HG03045 (cell line): ENCODE results near the gene SNAI3.

Experiments
- ATAC-seq: cut with Tn5 transposase; IDR thresholded peaks from one replicate; pipeline ENCODE4 v1.9.1; 2021; ENCODE audit warnings: mild to moderate bottlenecking, moderate library complexity; ENCODE audit not compliant: unreplicated experiment

The SNAI3 gene

DNA sequence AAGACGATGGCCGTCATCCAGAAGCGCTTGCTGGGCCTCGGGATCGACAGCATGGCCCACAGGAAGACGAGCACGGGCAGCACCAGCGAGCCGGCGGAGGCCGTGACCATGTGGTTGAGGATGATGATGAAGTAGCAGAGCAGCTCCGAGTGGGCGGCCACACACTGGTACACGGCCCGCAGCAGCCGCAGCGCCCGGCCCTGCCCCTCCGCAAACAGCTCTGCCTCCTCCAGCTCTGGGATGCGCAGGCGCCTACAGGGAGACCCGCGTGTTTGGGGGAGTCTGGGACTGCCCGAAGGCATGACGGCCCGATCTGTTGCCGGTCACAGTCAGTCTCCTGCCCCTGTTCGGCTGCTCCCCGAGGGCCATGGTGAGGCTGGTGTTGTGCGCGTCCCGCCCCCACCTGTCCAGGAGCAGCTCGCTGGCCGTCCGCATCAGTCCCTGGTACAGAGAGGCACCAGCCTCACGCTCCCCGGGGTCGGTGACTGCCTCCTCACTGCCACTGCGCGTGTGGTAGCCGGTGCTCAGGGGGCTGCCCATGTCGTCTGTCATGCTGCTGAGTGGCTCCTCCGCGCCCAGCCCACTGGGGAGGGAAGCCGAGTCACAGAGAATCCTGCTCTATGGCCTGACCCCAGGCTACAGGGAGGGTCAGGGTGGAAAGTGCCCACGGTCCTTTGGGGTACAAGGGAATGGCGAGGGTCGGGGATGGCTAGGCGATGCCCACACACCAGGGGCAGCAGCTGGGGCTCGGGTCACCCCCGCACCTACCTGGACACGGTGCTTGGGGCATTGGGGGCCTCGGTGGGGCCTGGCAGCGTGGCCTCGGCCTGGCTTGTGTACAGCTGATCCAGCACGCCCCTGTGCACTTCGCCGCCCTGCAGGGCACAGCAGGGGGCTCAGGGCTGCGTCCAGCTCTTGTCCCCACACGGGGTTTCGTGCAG lies 35.8 kb upstream of the SNAI3 start:
- no peak for ATAC-seq

DNA sequence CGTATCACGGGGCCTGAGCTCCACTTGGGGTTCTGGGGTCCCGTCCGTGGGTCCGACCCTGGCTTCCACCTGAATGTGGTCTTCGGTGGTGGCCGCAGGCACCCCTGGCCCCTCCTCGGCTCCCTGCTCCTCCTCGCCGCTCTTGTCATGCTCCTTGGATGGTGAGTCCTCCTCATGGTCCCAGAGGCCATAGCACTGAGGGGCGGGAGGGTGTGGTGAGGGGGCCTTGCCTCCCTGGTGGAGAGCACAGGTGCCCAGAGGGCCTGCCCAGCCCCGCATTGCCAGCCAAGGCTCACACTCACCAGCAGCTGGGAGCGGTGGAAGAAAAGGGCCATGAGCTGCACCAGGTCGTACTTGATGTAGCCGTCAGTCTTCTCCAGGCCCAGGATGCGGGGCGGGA lies 34.9 kb upstream of the SNAI3 start:
- no peak for ATAC-seq

DNA sequence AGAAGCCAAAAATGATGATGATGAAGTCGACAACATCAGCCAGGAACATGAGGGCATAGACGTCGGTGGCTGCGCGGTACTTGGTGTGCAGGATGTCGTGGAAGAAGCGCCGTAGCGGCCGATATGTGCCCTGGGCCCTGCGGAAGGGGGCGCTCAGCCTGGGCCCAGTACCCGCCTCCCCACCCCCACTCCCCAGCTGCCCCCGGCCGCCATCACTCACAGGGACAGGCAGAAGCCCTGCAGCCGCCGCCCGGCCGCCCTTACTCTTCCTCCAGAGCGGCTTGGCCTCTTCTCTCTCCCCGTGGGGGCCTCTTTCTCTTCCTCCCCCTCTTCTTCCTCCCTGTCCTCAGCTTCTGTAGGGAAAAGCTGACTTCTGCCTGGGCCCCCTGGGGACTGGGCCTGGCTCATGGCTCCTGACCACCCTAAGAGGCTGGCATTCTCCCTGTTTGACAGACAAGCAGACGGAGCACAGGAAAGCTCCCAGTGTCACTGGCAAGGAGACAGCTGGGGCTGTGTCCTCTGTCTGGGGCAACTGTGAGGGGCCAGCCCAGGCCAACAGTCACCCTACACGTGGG lies 34.2 kb upstream of the SNAI3 start:
- ATAC-seq = no peak

DNA sequence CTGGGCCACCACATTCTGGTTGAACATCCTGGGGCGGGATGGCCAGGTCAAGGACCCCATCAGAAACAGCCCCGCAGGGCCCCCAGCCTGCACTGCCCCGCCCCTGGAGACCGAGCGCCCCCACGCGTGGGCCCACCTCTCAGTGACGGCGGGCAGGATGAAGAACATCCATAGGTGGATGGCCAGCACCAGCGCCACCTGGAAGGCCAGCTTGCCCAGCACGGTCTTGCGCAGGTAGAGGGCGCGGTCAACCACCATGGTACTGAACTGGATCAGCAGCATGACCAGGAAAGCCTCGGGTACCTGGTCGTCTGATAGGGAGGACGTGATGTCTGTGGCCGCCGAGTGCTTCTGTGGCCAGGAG lies 33.6 kb upstream of the SNAI3 start:
- no peak for ATAC-seq

DNA sequence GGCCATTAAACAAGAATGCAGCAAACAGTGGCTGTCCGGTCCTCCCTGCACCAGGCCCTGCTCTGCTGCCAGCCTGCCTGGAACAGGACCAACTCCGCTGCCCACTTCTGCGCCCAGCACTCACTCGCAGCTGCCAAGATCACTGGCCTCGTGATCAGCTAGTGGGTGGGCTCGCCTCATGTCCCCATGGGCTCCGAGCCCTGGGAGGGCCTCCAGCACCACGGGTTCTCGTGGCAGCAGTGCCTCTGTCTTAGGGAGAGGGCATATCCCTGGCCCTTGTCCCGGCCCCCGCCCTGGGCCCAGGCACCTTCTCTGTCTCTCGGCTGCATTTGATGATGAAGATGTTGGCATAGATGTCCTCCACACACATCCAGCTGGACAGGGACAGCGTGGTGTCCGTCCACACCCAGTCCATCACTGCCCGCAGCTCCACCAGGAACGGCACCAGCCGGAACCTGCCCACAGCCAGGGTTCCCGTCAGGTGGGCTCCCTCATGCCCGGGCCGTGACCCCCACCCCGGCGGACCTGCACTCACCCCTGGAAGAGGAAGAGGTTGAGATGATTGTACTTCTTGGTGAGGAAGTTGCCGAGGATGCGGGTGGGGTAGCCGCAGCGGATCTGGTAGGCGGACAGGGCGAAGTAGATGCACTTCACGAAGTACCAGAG lies 33.1 kb upstream of the SNAI3 start:
- no peak for ATAC-seq

DNA sequence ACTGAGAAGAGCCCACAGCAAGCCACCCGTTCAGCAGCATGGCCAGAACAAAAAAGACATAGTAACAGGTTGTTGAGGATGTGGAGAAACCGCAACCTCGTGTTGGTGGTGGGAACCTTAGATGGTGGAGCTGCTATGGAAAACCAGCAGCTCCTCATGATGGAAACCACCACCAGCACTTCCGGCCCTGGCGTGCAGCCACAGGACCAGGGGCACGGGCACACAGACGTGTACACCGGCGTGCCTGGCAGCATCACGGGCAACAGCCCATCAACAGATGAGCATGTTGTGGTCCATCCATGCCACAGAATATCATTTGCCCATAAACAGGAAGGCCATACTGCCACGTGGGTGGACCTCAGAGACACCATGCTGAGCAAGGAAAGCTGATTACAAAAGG lies 31.9 kb upstream of the SNAI3 start:
- no peak for ATAC-seq

DNA sequence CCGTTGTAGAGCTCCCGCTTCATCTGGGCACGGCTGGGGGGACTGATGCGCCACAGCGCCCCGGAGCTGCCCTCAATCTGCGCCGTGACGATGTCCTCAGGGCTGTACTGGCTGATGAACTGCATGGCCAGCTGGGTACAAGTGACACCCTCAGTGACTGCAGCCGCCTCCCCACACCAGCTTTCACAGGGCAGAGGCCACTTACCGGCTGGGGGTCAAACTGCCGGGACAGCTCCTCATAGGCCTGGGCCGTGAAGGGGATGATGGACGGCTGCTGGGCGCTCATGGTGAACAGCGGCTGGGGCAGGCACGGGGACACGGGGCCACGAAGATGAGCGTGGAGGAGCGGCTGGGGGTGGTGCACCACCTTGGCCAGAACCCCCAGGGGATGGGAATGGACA lies 30.3 kb upstream of the SNAI3 start:
- no peak for ATAC-seq

DNA sequence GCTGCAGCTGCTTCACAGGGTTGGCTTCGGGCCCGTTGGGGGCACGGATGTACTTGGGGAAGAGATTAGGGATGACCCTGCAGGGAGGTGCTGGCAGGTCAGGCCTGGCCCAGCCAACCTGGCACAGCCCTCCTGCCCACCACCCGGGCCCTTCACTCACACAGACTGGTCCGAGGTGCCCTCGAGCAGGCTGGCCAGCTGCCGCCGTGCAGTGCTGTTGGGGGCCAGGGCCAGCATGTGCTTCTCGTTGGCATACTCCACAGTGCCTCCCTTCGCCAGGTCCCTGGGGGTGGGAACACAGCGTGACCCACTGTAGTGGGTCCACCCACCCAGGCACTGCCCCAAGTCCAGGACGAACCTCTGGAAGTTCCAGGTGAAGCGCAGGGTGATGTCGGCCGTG lies 29.9 kb upstream of the SNAI3 start:
- no peak for ATAC-seq

DNA sequence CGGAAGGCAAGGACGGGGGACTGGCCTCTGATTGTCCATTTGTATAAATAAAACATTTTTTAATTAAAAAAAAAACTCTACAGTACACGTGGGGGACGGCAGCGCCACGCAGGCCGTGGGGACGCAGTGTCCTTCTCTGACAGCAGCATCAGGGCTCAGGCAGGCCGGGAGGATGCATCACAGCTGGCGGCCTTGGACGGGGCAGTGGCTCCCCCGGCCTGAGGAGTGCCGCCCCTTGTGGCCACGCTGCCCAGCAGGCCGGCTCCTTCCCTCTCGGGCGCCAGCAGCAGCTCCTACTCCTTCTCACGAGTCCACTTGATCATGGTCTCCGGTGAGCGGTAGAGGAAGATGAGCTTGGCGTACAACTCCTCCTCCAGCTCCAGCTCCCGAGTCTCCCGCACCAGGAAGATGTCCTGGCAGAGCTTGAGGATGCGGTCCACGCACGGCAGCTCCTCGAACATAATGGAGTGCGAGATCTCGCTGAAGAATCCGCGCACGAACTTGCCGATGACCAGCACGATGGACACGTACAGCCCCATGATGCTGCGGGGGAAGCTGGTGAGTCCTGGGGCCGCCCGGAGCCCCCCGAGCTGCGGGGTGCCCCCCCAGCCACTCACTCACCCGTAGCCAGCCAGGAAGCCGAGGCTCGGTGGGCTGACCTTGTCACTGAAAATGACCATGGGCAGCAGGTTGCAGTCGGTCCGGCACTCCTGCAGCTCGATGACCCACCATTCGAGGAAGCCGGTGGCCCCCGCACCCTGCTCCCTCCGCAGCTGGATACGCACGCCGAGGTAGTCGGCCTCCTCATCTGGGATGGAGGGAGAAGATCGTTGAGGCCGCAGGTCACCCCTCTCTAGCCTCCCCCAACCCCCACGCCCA lies 29.2 kb upstream of the SNAI3 start:
- no peak for ATAC-seq

DNA sequence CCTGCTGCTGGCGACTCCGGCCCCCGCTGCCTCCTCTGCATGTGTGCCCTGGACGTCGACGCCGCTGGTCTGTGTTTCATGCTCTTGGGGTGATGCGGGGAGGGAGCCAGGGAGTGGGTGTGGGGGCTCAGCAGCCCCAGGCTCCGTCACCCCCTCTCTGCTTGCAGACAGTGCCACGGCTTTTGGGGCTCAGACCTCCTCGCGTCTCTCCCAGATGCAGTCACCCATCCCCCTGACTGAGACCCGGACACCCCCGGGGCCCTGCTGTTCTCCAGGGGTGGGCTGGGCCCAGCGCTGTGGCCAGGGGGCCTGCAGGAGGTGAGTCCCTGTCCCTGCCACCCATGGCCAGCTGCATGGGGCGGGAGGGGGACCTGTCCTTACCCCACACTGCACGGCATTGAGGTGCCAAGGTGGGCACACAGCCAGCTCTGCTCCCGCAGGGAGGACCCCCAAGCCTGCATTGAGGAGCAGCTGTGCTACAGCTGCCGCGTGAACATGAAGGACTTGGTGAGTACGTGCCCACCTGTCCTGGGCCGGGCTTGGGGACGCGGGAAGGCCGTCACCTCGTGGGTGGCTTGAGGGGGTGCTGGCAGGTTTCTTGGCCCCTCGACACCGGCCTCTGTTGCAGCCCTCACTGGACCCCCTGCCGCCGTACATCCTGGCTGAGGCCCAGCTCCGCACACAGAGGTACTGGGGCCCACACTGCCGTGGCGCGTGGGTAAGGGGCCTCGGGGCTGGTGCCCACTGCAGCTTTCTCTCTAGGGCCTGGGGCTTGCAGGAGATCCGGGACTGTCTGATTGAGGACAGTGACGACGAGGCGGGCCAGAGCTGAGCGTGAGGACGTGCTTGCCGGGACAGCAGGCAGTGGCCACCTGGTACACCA lies 28.4 kb upstream of the SNAI3 start:
- no peak for ATAC-seq

DNA sequence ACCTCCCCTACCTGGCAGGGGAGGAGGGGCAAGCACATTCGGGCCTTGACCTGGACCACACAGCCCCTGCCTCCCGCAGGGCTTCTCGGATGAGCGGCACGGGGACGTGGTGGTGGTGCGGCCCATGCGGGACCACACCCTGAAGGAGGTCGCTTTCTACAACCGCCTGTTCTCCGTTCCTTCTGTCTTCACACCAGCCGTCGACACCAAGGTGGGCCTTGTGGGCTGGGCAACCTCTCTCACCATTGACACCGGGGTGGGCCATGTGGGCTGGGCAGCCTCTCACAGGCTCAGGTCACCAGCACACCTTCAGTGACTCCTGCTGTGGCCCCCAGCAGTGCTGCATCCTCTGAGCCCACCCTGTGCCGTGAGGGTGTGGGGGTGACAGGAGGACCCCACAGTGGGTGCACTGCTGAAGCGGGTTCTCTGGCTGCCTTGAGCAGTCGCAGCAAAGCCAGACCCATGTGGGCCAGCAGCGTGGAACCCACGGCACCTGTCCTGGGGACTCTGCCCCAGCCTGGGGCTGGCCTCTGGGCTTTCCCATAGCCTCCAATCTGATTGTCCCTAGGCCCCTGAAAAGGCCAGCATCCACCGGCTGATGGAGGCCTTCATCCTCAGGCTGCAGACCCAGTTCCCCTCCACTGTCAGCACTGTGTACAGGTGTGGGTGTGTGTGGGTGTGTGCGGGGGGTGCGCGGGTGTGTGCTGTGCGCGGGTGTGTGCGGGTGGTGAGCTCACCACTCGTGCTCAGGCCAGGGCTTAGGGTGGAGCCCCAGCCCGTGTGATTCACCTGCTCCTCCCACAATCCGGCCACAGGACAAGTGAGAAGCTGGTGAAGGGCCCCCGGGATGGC lies 27.5 kb upstream of the SNAI3 start:
- no peak for ATAC-seq

DNA sequence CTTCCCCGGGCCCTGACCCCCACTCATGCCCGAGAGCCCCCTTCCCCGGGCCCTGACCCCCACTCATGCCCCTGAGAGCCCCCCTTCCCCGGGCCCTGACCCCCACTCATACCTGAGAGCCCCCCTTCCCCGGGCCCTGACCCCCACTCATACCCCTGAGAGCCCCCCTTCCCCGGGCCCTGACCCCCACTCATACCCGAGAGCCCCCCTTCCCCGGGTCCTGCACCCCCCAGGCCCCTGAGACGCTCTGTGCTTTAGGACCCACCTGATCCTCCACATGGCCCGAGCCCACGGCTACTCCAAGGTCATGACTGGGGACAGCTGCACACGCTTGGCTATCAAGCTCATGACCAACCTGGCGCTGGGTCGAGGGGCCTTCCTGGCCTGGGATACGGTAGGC lies 26.7 kb upstream of the SNAI3 start:
- ATAC-seq = no peak

DNA sequence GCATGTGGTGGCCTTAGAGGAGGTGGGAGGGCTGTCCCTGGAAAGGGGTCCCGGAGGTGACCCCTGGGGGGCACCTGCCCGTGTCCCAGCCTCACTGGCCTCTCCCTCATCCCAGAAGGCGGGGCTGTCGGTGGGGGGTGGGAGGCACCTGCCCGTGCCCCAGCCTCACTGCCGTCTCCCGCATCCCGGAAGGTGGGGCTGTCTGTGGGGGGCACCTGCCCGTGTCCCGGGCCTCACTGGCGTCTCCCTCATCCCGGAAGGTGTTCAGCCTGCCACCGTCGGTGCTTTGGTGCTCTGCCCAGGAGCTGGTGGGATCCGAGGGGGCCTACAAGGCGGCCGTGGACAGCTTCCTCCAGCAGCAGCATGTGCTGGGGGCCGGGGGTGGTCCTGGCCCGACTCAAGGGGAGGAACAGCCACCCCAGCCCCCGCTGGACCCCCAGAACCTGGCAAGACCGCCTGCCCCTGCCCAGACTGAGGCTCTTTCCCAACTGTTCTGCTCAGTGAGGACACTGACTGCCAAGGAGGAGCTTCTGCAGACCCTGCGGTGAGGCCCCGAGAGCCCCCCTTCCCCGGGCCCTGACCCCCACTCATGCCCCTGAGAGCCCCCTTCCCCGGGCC lies 26.2 kb upstream of the SNAI3 start:
- no peak for ATAC-seq

DNA sequence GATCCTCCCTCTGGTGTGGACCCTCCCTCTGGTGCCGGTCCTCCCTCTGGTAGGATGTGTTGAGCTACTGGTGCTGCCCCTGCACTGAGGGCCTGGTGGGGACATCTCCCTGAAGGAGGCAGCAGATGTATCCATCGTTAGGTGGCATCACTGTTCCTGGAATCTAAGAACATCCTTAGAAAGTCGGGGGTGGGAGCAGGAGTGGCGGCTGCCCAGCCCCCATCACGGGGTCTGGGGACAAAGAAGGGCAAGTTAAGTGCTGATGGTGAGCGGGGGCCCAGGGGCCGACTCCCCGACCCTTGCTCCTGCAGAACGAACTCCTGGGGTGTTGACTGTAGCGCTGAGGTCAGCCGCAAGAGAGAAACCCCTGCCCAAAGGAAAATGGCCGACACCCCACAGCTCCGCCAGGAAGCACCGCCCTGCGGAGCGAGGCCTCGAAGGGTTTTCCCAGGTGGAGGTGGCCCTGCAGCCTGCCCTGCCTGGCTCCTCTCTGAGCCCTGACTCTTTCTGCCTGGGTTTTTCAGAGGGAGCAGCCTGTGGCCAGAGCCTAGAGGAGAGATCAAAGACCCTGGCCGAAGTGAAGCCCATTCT lies 25.5 kb upstream of the SNAI3 start:
- ATAC-seq = no peak

DNA sequence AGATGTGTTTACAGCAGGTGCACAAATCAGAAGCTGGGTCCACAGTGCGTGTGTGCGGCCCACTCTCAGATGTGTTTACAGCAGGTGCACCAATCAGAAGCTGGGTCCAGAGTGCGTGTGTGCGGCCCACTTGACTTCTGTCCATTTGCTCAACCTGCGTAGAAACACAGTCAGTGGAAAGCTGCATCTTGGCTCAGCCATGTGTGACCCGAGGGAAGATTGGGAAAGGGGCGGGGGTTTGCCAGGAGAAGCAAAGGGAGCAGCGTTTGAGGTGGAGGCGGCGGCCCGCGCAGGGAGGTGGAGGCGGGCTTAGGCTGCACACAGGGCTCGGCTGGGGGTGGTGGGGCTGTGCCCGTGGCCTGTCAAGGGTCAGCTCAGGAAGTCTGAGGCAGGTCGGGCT lies 24.2 kb upstream of the SNAI3 start:
- no peak for ATAC-seq

DNA sequence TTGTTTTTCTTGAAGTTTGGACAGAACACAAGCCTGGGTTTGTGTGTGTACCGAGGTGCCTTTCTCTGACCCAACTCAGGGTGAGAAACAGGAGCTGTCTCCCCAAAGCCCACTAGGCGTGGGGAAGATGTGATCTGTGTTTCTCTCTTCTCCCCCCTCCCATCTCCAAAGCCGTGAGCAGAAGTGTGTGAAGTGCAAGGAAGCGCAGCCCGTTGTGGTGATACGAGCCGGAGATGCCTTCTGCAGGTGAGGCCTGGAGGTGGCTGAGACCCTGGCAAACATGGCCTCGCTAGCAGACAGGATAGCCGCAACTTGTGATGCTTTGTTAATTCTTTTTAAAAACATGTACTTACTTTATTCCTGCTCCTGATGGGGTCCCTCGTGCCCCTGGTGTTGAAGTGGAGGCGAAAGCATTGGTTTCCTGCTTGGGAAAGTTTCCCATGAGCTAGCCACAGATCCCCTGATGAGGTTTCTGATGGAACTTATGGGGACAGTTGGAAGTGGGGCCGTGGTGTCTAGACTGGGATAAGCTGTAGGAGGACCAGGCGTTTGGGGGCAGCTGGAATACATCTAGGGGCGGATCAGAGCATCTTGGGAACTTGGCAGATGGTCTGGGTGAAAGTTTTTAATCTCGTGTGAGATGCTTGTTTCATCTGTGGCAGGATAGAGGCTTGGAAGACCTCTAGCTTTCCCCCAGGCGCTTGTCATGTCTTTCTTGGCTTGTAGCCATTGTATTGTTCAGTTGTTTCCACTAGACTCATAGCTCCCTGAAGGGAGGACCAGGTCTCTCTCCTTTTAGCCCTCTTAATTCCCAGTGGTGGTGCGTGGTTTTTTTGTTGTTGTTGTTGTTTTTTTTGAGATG lies 20.9 kb upstream of the SNAI3 start:
- ATAC-seq = no peak

DNA sequence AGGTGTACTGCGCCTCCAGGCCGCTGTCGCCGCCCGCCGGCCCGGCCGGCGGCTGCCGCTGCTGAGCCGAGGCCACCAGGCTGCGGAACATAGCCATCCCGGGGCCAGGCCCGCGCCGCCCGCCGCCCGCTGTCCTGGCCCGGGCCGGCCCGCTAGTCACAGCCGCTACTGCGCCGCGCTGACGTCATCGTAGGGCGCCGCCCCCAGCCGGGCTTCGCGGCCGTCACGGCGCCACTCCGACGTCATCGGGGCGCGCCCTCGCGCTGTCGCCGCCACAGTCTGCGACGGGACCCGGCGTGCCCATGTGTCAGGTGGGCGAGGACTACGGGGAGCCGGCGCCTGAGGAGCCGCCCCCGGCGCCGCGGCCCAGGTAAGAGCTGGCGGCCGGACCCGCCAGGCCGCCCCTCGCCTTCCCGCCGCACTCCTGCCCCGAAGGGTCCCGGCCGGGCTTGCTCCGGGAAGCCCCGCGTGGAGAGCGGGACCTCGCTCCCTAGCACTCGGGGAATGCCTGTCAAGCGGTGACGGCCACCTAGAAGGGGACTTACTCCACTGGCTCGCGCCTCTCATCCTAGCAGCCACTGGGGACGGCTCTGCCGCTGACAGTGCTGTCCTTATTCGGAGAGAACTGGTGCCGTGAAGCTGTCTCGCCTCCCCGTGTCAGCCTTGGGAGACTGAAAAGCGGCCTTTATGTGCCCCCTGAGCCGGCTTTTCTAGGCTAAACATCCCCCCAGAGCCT lies 20.1 kb upstream of the SNAI3 start, which contains the start of the genes CTU2 and RNF166:
TSS of gene CTU2 (plus strand) at position 275 of the 736 bp plus-strand sequence. CDS start at position 303, 28 bp downstream.
TSS of gene RNF166 (minus strand) at position 180 of the 736 bp plus-strand sequence. CDS start at position 97, 83 bp downstream.
- peak; percentile 63 for ATAC-seq
